GM23338 (cell line): Measurements from ENCODE around the gene OR4L1.
"Not testable (repeated sequence)": the region's sequence is repeated elsewhere in the genome, so short reads cannot be mapped to it uniquely, and the experiment has no call there.

Source experiments
- CREB1 ChIP-seq: fragments of 250-450 bp; sonication (Bioruptor Pico); IDR thresholded peaks from 2 replicates; pipeline ENCODE4 v1.5.0; 2020; ENCODE audit warnings: low read depth, mild to moderate bottlenecking, moderate library complexity
- EZH2 ChIP-seq: fragments of 200-600 bp; sonication (generic); IDR thresholded peaks from one replicate; pipeline ENCODE4 v1.8.0; 2017; ENCODE audit warnings: antibody characterized with exemption, mild to moderate bottlenecking, low read depth; ENCODE audit not compliant: unreplicated experiment
- POLR2AphosphoS5 ChIP-seq: IDR thresholded peaks from 2 replicates; pipeline ENCODE4 v1.6.1; 2016; ENCODE audit warnings: antibody characterized with exemption, low read depth
- TF ChIP-seq, protein P1 (sequence below), 2 experiments: fragments of 200-600 bp in 1 of 2; sonication (generic) in 1 of 2; conservative IDR thresholded peaks; 2 replicates each; pipeline versions ENCODE4 v1.5.1 to v1.6.1; 2016 to 2017; ENCODE audit warnings: antibody characterized with exemption in 2 of 2, low read depth in 2 of 2, mild to moderate bottlenecking in 2 of 2, moderate library complexity in 1 of 2

DNA sequence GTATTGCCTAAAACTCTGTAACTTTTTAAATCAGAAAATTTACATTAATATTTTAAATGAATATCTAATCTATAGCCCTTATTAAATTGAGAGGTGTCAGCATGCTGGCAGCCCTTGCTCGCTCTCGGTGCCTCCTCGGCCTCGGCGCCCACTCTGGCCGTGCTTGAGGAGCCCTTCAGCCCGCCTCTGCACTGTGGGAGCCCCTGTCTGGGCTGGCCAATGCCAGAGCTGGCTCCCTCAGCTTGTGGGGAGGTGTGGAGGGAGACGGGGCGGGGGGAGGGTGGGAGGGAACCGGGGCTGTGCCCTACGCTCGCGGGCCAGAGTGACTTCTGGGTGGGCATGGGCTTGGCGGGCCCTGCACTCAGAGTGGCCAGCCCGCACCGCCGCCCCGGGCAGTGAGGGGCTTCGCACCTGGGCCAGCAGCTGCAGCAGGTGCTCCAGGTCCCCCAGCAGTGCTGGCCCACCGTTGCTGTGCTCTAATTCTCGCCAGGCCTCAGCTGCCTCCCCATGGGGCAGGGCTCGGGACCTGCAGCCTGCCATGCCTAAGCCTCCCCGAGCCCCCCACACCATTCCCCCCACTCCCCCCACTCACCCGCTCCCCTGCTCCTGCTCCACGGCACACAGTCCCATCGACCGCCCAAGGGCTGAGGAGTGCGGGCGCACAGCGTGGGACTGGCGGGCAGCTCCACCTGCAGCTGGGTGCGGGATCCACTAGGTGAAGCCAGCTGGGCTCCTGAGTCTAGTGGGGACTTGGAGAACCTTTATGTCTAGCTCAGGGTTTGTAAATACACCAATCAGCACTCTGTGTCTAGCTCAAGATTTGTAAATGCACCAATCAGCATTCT is 39.3 kb downstream of the OR4L1 start:
- TF ChIP-seq, protein P1, sequence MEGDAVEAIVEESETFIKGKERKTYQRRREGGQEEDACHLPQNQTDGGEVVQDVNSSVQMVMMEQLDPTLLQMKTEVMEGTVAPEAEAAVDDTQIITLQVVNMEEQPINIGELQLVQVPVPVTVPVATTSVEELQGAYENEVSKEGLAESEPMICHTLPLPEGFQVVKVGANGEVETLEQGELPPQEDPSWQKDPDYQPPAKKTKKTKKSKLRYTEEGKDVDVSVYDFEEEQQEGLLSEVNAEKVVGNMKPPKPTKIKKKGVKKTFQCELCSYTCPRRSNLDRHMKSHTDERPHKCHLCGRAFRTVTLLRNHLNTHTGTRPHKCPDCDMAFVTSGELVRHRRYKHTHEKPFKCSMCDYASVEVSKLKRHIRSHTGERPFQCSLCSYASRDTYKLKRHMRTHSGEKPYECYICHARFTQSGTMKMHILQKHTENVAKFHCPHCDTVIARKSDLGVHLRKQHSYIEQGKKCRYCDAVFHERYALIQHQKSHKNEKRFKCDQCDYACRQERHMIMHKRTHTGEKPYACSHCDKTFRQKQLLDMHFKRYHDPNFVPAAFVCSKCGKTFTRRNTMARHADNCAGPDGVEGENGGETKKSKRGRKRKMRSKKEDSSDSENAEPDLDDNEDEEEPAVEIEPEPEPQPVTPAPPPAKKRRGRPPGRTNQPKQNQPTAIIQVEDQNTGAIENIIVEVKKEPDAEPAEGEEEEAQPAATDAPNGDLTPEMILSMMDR (conservative IDR thresholded peaks at IDR 0.05; ENCODE audit: low read depth in 2 of 2), result not testable (repeated sequence)
- TF ChIP-seq POLR2AphosphoS5, EZH2, CREB1: not testable (repeated sequence)
